ENCODE measurements around the gene THAP2.

THAP2 gene

GRCh38 chr12:71684081-71684480, 20.0 kb downstream of the THAP2 start:
- Histone ChIP-seq H3K79me2 (ENCODE audit: control insufficient read depth, low read length) (peaks cover 26% of the 10 kb centered on the region), H3K4me1 (ENCODE audit: control insufficient read depth, low read length) (peaks cover 62% of the 10 kb centered on the region), H3K27ac (ENCODE audit: low read depth, low read length) (no peak overlapping the region), H3K27me3 (ENCODE audit: control insufficient read depth, low read length) (no peaks in the 10 kb centered on the region), H3K36me3 (ENCODE audit: control insufficient read depth, low read length) (peaks cover 4% of the 10 kb centered on the region; the same call in 1 of the 2 replicates), H3K9me2 (replicated peaks; ENCODE audit: control insufficient read depth, low read length) (no peaks in the 10 kb centered on the region), H3K4me2 (ENCODE audit: low read length) (peak overlapping the region; percentile 89), H3K4me3 (ENCODE audit: low read length) (no peak overlapping the region), H4K20me1 (ENCODE audit: control insufficient read depth, insufficient read depth, low read depth, low read length) (no peaks in the 10 kb centered on the region), H3K9me3 (ENCODE audit: control insufficient read depth, insufficient read depth, low read length) (no peaks in the 10 kb centered on the region), H3F3A (ENCODE audit: control insufficient read depth, insufficient read depth) (peaks cover 38% of the 10 kb centered on the region)
- no peak for TF ChIP-seq CTCF (IDR thresholded peaks at IDR 0.05; ENCODE audit: low read depth, low read length, poor library complexity, severe bottlenecking)
- TF ChIP-seq EZH2phosphoT487 (IDR thresholded peaks at IDR 0.05; ENCODE audit: borderline replicate concordance, low read length): no peak

GRCh38 chr12:71685312-71685906, 21.3 kb downstream of the THAP2 start:
- Histone ChIP-seq H3K4me1 (ENCODE audit: control insufficient read depth, low read length) (peaks cover 62% of the 10 kb centered on the region), H4K20me1 (ENCODE audit: control insufficient read depth, insufficient read depth, low read depth, low read length) (no peaks in the 10 kb centered on the region), H3K4me2 (ENCODE audit: low read length) (peak overlapping the region; percentile 89), H3K9me3 (ENCODE audit: control insufficient read depth, insufficient read depth, low read length) (no peaks in the 10 kb centered on the region), H3K9me2 (replicated peaks; ENCODE audit: control insufficient read depth, low read length) (no peaks in the 10 kb centered on the region), H3K36me3 (ENCODE audit: control insufficient read depth, low read length) (peaks cover 16% of the 10 kb centered on the region), H3K4me3 (ENCODE audit: low read length) (peak overlapping the region; percentile 81), H3K27me3 (ENCODE audit: control insufficient read depth, low read length) (no peaks in the 10 kb centered on the region), H3K27ac (ENCODE audit: low read depth, low read length) (peak overlapping the region; percentile 98), H3K79me2 (ENCODE audit: control insufficient read depth, low read length) (peaks cover 39% of the 10 kb centered on the region), H3F3A (ENCODE audit: control insufficient read depth, insufficient read depth) (peaks cover 39% of the 10 kb centered on the region)
- no peak for TF ChIP-seq CTCF (IDR thresholded peaks at IDR 0.05; ENCODE audit: low read depth, low read length, poor library complexity, severe bottlenecking)
- TF ChIP-seq EZH2phosphoT487 (IDR thresholded peaks at IDR 0.05; ENCODE audit: borderline replicate concordance, low read length): no peak

- Histone ChIP-seq H3K27ac (ENCODE audit: low read depth, low read length) (peak within 1 kb of the TSS; percentile 98), H3K79me2 (ENCODE audit: control insufficient read depth, low read length) (peaks cover 46% of the 10 kb centered on the region), H3K4me1 (ENCODE audit: control insufficient read depth, low read length) (peaks cover 62% of the 10 kb centered on the region), H3K36me3 (ENCODE audit: control insufficient read depth, low read length) (peaks cover 22% of the 10 kb centered on the region), H3K9me3 (ENCODE audit: control insufficient read depth, insufficient read depth, low read length) (no peaks in the 10 kb centered on the region), H4K20me1 (ENCODE audit: control insufficient read depth, insufficient read depth, low read depth, low read length) (no peaks in the 10 kb centered on the region), H3F3A (ENCODE audit: control insufficient read depth, insufficient read depth) (peaks cover 38% of the 10 kb centered on the region), H3K27me3 (ENCODE audit: control insufficient read depth, low read length) (no peaks in the 10 kb centered on the region), H3K4me3 (ENCODE audit: low read length) (peak within 1 kb of the TSS; percentile 81), H3K9me2 (replicated peaks; ENCODE audit: control insufficient read depth, low read length) (no peaks in the 10 kb centered on the region), H3K4me2 (ENCODE audit: low read length) (peak within 1 kb of the TSS; percentile 89)
- TF ChIP-seq CTCF (IDR thresholded peaks at IDR 0.05; ENCODE audit: low read depth, low read length, poor library complexity, severe bottlenecking): peak; percentile 44
- no peak for TF ChIP-seq EZH2phosphoT487 (IDR thresholded peaks at IDR 0.05; ENCODE audit: borderline replicate concordance, low read length)
Observed at GRCh38 chr12:71685914-71686657, 22.0 kb downstream of the THAP2 start, which contains the start of gene TMEM19. TMEM19 (plus strand) TSS chr12:71686082; CDS start chr12:71686681, 599 bp downstream.

Data from DOHH2 (cell line).